IMR-90 (cell line): ENCODE data around the gene LEPROT. TPM values are rescaled to one million over a fixed set of nuclear protein-coding genes. Genes with fewer than 3 reads are reported as not detected.

Experiments used
- ATAC-seq: fragments of 200-7000 bp; cut with Tn5 transposase; 2 replicates; pipeline ENCODE4 v1.9.1; 2020; ENCODE audit warnings: low read depth, mild to moderate bottlenecking, moderate library complexity
- BruUV-seq: library from RNA; stranded (reverse); fragments of 400-500 nt; replicated peaks from 2 replicates; lab custom pipeline; 2021; lab: Mats Ljungman, UMichigan
- CTCF ChIA-PET: fragments of 300-600 bp; formaldehyde crosslinking; extraction: SDS; loops from one replicate; lab custom pipeline; 2021; ENCODE audit warnings: antibody characterized with exemption; lab: Yijun Ruan, JAX
- POLR2A ChIA-PET: fragments of 300-600 bp; sonication (Branson Sonifier 250); formaldehyde crosslinking; loops from one replicate; lab custom pipeline; 2022; ENCODE audit warnings: antibody characterized with exemption; ENCODE audit not compliant: unreplicated experiment; lab: Charles Lee
- DNase-seq: peaks from one replicate; pipeline ENCODE4 v3.0.0; 2013
- H2AFZ ChIP-seq: replicated peaks from 2 replicates; pipeline ENCODE3; 2013; ENCODE audit warnings: low read length, mild to moderate bottlenecking; ENCODE audit not compliant: poor library complexity
- H2AK5ac ChIP-seq: 2 replicates; pipeline ENCODE4 v1.6.1; 2013; ENCODE audit warnings: low read depth, low read length, inconsistent platforms
- H2AK9ac ChIP-seq: replicated peaks from 2 replicates; pipeline ENCODE3; 2013; ENCODE audit warnings: mild to moderate bottlenecking, low read depth, low read length, moderate library complexity; ENCODE audit not compliant: poor library complexity
- H2BK120ac ChIP-seq: 2 replicates; pipeline ENCODE4 v1.6.1; 2013; ENCODE audit warnings: low read depth, low read length, inconsistent platforms
- H2BK15ac ChIP-seq: 3 replicates; pipeline ENCODE4 v1.6.1; 2013; ENCODE audit warnings: low read depth, low read length, inconsistent platforms
- H2BK20ac ChIP-seq: 2 replicates; pipeline ENCODE4 v1.6.1; 2013; ENCODE audit warnings: low read depth, mild to moderate bottlenecking, inconsistent platforms, low read length, moderate library complexity
- H2BK5ac ChIP-seq: 2 replicates; pipeline ENCODE4 v1.6.1; 2013; ENCODE audit warnings: mild to moderate bottlenecking, low read depth, low read length, inconsistent platforms; ENCODE audit not compliant: poor library complexity, severe bottlenecking
- H3K14ac ChIP-seq: replicated peaks from 2 replicates; pipeline ENCODE4 v1.6.1; 2013; ENCODE audit warnings: low read depth, low read length, inconsistent platforms
- H3K18ac ChIP-seq: 2 replicates; pipeline ENCODE4 v1.6.1; 2013; ENCODE audit warnings: low read depth, low read length, control low read depth
- H3K23ac ChIP-seq: 2 replicates; pipeline ENCODE4 v1.6.1; 2013; ENCODE audit warnings: low read depth, low read length, inconsistent platforms
- H3K27ac ChIP-seq: 2 replicates; pipeline ENCODE4 v1.5.1; 2013; ENCODE audit warnings: mild to moderate bottlenecking, control low read depth, low read length; ENCODE audit not compliant: insufficient read depth
- H3K27me3 ChIP-seq: 2 replicates; pipeline ENCODE4 v1.6.1; 2013; ENCODE audit warnings: low read length; ENCODE audit not compliant: control insufficient read depth, insufficient read depth
- H3K36me3 ChIP-seq: 2 replicates; pipeline ENCODE4 v1.6.1; 2013; ENCODE audit warnings: low read length, mixed read lengths; ENCODE audit not compliant: control insufficient read depth, insufficient read depth
- H3K4ac ChIP-seq: 2 replicates; pipeline ENCODE4 v1.6.1; 2013; ENCODE audit warnings: low read depth, low read length, inconsistent platforms
- H3K4me1 ChIP-seq: 2 replicates; pipeline ENCODE4 v1.6.1; 2013; ENCODE audit warnings: low read length, mixed read lengths; ENCODE audit not compliant: control insufficient read depth, insufficient read depth
- H3K4me2 ChIP-seq: 2 replicates; pipeline ENCODE4 v1.6.1; 2013; ENCODE audit warnings: low read depth, mild to moderate bottlenecking, control low read depth, low read length, moderate library complexity
- H3K4me3 ChIP-seq: 2 replicates; pipeline ENCODE4 v1.5.1; 2013; ENCODE audit warnings: low read depth, mild to moderate bottlenecking, control low read depth, low read length, moderate library complexity; ENCODE audit not compliant: insufficient read depth
- H3K56ac ChIP-seq: 2 replicates; pipeline ENCODE4 v1.6.1; 2013; ENCODE audit warnings: low read length, inconsistent platforms; ENCODE audit not compliant: insufficient read depth; ENCODE audit errors: extremely low read depth
- H3K79me1 ChIP-seq, 2 experiments: 2 replicates each; pipeline ENCODE4 v1.6.1; 2013; ENCODE audit warnings: low read length in 2 of 2, inconsistent platforms in 1 of 2, low read depth in 1 of 2
- H3K9ac ChIP-seq: 2 replicates; pipeline ENCODE4 v1.6.1; 2013; ENCODE audit warnings: low read depth, low read length, control low read depth
- H3K9me1 ChIP-seq: 2 replicates; pipeline ENCODE4 v1.6.1; 2013; ENCODE audit warnings: low read length, inconsistent platforms; ENCODE audit not compliant: insufficient read depth
- H3K9me3 ChIP-seq: 2 replicates; pipeline ENCODE4 v1.6.1; 2013; ENCODE audit warnings: low read length; ENCODE audit not compliant: control insufficient read depth, insufficient read depth
- H4K20me1 ChIP-seq: 2 replicates; pipeline ENCODE4 v1.6.1; 2013; ENCODE audit warnings: low read length, inconsistent platforms; ENCODE audit not compliant: insufficient read depth
- H4K5ac ChIP-seq: 2 replicates; pipeline ENCODE4 v1.6.1; 2013; ENCODE audit warnings: mild to moderate bottlenecking, low read depth, low read length, control low read depth
- H4K8ac ChIP-seq, 2 experiments: 2 replicates each; pipeline ENCODE4 v1.6.1; 2013; ENCODE audit warnings: low read depth in 2 of 2, low read length in 2 of 2, control low read depth in 1 of 2, inconsistent platforms in 1 of 2
- H4K91ac ChIP-seq: 2 replicates; pipeline ENCODE4 v1.6.1; 2013; ENCODE audit warnings: low read depth, low read length, inconsistent platforms; ENCODE audit not compliant: insufficient read depth
- BHLHE40 ChIP-seq: fragments of 150-350 bp; IDR thresholded peaks from 2 replicates; pipeline ENCODE4 v1.6.1; 2016; ENCODE audit warnings: mild to moderate bottlenecking, low read depth, low read length
- ELK1 ChIP-seq: fragments of 150-350 bp; IDR thresholded peaks from 2 replicates; pipeline ENCODE4 v1.6.1; 2016; ENCODE audit warnings: low read depth, mild to moderate bottlenecking, low read length, moderate library complexity, borderline replicate concordance
- MAFK ChIP-seq: IDR thresholded peaks from 2 replicates; pipeline ENCODE4 v1.6.1; 2012; ENCODE audit warnings: low read depth, low read length, improper control_type of control experiment
- MXI1 ChIP-seq: IDR thresholded peaks from 2 replicates; pipeline ENCODE4 v1.6.1; 2012; ENCODE audit warnings: low read depth, mild to moderate bottlenecking, low read length, moderate library complexity, borderline replicate concordance
- SMC3 ChIP-seq: fragments of 150-350 bp; IDR thresholded peaks from 2 replicates; pipeline ENCODE4 v1.6.1; 2016; ENCODE audit warnings: low read depth, mild to moderate bottlenecking, antibody characterized with exemption, low read length, moderate library complexity
- WGBS, 2 experiments: methylation state at CpG; one replicate each; pipeline versions ENCODE4 v1.1.5 to v1.1.7; 2013; ENCODE audit warnings: missing lambda C conversion rate in 2 of 2; ENCODE audit not compliant: insufficient read length in 1 of 2; ENCODE audit errors: extremely low coverage in 2 of 2; 5-methylcytosine and 5-hydroxymethylcytosine counted together
- dilution Hi-C: fragments of 300-500 bp; cut with HindIII; formaldehyde crosslinking; loops from one replicate; pipeline ENCODE4 v1.14.3; 2018; ENCODE audit warnings: low sequenced_read_pairs; ENCODE audit not compliant: unreplicated experiment
- in situ Hi-C: fragments of 300-500 bp; cut with MboI; formaldehyde crosslinking; loops from 3 replicates; pipeline ENCODE4 v1.14.3; 2019; ENCODE audit warnings: low sequenced_read_pairs, inconsistent platforms, mixed read lengths
- intact Hi-C: fragments of 100-400 bp; cut with micrococcal nuclease; formaldehyde crosslinking; loops from 2 replicates; pipeline ENCODE4 v1.10.0; 2022
- polyA plus RNA-seq, 3 experiments: library from polyadenylated mRNA; depleted of rRNA; stranded (reverse); fragments of >200 nt; gene quantifications; 2 replicates each; pipeline ENCODE4 v1.2.3, GENCODE V29; 2012; ENCODE audit warnings: low replicate concordance in 1 of 3
- total RNA-seq: library from RNA; depleted of rRNA; stranded (reverse); fragments of >200 nt; gene quantifications from 2 replicates; pipeline ENCODE4 v1.2.3, GENCODE V29; 2012

Gene LEPROT
- total and polyA plus RNA-seq, 2 of the 4 experiments (the other 2 are of a cell fraction): 21.0 to 40.2 TPM

- TF ChIP-seq BHLHE40 (no peak), ELK1 (no peak), SMC3 (no peak), MAFK (no peak), MXI1 (no peak)
- in situ Hi-C loops: no loop called here
- POLR2A ChIA-PET: no interaction called here
Measured at GRCh38 chr1:65470766-65471165, 50.3 kb downstream of the LEPROT start.

More at GRCh38 chr1:65470766-65471165, 50.3 kb downstream of the LEPROT start:
- Histone ChIP-seq H4K20me1 (no peaks in the 10 kb centered on the region), H4K91ac (no peak overlapping the region), H4K5ac (no peak overlapping the region), H3K36me3 (no peaks in the 10 kb centered on the region), H3K4ac (no peak overlapping the region), H3K4me2 (no peak overlapping the region), H3K4me3 (no peak overlapping the region), H4K8ac (no peak overlapping the region), H2AK9ac (no peak overlapping the region), H3K9me1 (peaks cover 9% of the 10 kb centered on the region; the same call in 1 of the 2 replicates), H2BK15ac (no peak overlapping the region), H3K56ac (no peak overlapping the region), H3K79me1 (no peaks in the 10 kb centered on the region; a peak in 1 of 4 replicates), H3K27me3 (no peaks in the 10 kb centered on the region), H3K18ac (no peak overlapping the region), H3K14ac (no peak overlapping the region), H3K9me3 (no peaks in the 10 kb centered on the region), H2AK5ac (no peak overlapping the region), H2BK20ac (no peak overlapping the region), H2BK5ac (no peak overlapping the region), H2BK120ac (no peak overlapping the region), H3K23ac (no peak overlapping the region), H3K4me1 (peaks cover 8% of the 10 kb centered on the region), H3K27ac (no peak overlapping the region), H2AFZ (no peak overlapping the region), H3K9ac (no peak overlapping the region)
- 13% methylated on average over 1 of the region's 1 CpG; no CpG with 5 or more reads in 1 of the 2 experiments for WGBS, 2 experiments
- intact Hi-C loops: no loop called here
- ATAC-seq (no peak), DNase-seq (no peak)
- CTCF ChIA-PET: interaction anchor here (0.7 kb wide), 1 partner anchor 11 kb away, joined by 3 read pairs; no protein-coding TSS in a partner anchor
- no TSS peak for BruUV-seq
- dilution Hi-C loops: no loop called here
